ENCODE results near the gene SIM2.

SIM2 gene

DNA sequence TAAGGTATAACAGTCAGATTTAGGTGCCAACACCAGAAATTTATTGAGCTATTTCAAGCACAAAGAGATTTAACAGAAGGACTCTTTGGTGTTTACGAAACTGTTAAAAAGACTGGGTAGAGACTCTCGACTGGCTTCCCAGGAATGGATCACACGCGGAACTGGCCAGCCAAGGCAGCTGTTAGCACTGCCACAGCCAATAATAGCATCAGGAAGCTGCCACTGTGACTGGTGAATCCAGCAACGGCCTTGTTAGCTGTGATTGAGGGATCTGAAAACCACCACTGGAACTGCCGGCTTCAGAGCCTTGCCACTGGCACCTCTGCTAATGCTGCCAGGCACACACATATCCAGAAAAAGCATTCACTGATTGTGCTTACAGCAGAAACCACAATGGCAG is 10.6 kb upstream of the SIM2 start:
- DNase-seq (ENCODE audit: low read depth) = no peak

DNA sequence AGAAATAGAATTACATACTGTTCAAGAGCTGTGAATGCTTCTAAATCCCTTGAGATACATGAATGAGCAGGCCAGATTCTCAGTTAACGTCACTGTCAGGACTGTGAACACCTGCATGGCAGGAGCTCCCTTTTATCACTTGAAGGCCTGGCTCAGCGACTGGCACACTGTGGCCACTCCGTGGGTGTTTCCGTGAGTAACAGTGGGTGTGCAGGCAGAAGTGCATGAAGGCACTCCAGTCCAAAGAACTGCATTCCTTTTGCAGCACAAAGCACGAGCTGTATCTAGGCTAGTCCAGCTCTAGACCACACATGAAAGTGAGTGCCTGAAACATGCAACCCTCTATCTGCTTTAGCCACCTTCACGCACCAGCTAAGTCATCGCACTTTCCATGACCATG is 9.6 kb upstream of the SIM2 start:
- DNase-seq (ENCODE audit: low read depth) = no peak

DNA sequence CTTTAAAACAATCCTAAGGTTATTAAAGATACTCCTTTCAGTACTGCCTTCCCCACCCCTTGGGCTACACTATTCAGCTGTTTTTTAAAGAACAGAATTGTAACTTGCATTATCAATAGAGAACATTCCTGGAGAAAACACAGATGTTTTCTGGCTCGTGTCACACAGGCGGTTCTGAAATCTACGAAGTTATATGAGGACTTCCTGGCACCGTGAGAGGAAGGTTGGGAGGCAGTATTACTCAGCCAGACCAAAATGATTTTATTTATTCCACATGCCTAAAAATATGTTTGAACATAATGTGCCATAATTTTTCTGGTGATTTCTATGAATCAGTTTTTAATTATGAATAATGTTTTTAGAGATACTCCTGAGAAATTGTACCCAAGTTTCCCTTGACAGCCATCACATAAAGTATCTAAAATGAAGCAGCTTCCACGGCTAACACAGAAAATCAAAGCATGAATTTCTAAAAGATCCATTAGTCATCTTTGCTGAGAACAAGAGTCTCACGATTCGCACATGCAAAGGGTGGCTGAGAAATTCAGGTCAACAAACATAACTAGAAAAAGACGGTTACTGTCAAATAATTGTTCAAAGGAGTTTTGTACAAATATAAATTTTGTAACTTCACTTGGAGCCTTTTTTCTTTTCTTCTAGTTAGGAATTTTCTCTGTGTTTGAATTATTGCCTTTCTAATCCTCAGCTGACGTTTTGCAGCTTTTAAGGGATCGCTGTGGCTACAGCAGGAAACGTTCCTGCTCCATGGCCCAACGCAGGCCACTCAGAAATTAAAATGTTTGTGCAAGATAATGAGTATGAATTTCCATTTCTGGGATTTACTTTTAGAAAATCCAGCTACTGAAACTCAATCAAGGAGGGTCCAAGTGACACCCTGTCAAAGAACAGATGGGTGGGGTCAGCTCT is 8.0 kb upstream of the SIM2 start:
- no peak for DNase-seq (ENCODE audit: low read depth)

DNA sequence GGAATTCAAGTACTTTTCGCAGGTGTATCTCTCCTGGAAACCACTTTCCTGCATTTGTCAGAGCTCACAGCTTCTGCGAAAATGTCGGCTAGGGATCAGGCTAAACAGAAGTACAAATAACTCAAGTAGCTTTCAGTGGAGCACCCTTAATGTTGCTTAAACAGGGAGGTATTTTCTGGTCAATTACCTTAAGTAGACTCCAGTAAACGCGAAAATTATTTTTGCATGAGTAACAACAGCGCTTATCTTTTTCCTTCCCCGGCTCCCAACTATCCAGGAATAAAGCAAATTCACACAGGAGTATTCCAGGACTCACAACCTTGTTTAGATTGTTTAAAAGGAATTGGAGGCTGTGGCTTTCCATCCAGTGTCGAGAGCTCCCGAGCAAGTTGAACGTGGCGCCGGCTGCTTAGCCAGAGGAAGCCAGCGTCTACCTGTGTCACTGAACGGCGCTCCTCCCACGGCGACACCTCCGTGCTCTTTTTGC is 7.3 kb upstream of the SIM2 start:
- no peak for DNase-seq (ENCODE audit: low read depth)

DNA sequence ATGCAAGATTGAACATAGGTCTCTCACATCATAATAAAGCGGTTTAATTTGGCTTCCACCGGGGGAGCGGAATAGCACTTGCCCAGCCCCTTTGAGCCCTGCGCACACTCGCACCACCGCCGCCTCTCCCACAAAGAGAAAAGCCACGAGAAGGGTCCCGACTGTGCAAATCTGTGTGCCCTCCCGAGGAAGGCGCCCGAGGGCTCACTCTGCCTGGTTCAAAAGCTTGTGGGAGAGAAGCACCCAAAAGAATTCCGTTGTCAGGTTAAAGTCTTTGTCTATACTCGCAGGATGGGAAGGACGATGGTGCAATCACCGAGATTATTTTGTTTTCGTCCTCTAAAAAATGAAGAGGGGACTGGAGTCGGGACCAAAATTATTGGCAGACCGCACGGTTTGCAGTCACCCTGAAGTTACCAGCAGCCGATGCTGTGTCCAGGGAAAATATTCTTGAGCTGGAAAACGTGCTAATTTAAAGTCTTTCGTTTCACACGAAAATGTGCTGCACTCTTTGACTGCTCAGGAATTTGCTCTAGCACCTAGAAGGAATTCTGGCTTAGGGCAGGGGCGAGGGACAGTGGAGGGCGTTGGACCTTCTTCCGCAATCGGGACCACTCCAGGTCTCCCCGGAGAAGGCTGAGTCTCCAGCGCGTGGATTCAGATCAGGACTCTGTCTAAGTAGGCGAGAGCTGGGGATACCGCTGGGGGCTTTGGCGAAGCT is 6.6 kb upstream of the SIM2 start:
- no peak for DNase-seq (ENCODE audit: low read depth)

DNA sequence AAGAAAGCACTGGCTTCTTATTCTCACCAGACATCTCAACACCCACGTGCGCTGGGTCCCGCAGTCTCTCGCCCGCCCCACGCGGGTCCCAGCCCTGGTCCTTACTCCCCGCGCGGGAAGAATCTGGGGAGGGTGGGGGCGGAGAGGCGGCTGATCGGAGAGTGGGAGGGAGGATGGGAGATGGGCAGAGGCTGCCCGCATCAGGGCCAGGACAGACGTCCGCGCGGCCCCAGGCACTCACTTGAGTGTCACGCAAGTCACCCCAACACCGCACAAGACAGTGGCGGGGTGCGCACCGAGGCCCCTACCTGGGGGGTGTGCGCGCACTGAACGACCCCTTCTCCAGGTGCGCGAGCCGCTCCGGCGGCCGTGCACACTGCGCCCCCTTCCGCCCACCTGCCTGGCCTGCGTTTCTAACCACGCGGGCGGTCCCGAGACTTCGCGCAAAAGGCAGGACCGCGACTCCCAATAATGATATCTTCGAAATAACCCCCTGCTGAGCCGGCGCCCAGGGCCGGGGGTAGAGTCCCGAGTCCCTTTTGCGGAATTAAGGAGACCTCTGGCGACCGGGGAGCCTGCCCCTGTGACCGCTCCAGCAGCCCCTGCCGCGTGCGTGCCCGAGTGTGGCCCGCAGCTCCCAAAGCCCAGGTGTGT is 6.0 kb upstream of the SIM2 start:
- no peak for DNase-seq (ENCODE audit: low read depth)

DNA sequence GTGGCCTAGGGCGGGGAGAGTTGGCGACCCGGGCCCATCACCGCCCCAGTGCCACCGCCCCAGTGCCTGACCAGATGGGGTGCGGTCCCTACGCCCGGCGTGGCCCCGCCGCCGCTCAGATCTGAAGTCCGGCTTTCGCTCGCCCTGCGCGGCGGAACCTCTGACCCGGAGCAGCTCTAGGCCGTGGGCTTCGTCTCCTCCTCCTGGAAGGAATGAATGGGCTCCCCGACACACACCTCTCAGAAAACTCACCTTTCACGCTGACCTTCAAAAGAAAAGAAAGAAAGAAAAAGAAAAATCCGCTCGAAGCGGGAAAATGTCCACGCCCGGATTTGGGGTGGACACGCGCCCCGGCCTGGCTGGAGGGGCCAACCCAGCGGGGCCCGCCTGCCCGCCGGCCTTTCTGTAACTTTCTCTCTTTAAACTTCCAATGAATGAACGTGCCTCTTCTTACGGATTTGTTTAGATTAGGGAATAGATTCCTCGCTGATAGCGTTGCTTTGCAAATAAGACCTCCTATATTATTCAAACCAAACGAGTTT is 5.4 kb upstream of the SIM2 start:
- DNase-seq (ENCODE audit: low read depth) = no peak

DNA sequence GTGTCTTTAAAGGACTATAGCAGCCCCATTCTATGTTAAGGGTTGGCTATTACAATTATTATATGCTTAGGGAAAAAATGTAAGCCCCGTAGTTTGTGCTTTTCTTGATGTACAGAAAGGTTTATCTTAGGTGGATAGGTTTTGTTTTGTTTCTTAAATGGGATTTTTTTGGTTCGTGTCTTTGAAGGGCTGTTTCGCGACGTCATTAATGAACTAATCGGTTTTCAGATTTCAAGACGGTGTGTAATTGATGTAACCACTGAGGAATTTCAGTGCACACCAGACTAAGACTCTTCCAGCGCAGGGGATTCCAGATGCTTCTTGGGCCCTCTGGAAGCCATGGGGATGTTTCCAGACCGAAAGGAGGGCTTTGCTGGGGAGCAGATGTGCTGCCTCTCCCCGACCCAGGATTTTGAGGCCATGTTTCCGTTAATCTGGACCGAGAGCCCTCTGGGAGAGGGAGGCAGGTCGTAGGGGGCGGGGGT is 4.8 kb upstream of the SIM2 start:
- no peak for DNase-seq (ENCODE audit: low read depth)

DNA sequence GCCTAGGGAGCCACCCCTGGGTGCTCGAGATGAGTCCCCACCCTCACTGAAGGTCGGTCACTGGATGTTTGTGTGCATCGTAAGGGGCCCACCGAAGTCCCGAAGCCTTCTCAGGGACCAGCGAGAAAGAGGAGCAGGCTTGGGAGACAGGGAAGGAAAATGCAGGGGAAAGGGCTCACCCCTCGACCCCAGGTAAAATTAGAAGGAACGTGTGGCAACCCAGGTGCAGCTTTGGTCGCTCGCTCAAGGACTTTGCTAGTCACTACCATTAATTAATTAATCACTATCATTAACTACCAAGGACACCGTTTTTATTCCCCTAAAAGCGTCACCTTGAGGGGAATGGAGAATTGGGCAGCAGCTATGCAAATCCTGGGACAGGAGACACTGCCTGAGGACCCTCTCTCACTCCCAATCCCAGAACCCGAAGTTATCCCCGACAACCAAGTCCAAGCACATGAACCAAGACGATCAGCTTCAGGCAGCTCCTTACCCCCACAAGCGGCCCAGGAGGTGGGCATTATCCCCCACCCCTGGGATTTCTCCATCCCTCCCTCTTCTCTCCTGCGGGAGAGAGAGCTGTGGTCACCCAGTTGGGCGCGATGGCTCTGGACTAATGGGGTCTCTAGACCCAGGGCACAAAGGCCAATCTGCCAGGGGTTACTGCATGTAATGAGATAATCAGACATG is 4.2 kb upstream of the SIM2 start:
- no peak for DNase-seq (ENCODE audit: low read depth)

DNA sequence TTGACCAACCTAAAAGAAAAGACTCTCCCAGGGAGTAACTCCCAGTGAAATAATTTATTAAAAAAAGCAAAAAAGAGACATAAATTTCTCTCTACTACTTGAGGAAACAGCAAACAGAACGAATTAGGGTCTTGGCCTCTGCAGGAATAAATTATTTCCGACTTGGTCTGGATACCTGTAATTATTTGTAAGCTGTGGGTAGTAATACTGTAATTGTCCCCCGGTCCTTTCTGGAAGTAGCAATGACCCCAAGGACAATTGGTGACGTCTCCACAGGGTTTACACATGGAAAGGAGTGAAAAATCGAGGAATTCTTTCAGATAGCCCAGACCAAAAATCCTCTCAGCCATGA is 3.7 kb upstream of the SIM2 start:
- no peak for DNase-seq (ENCODE audit: low read depth)

DNA sequence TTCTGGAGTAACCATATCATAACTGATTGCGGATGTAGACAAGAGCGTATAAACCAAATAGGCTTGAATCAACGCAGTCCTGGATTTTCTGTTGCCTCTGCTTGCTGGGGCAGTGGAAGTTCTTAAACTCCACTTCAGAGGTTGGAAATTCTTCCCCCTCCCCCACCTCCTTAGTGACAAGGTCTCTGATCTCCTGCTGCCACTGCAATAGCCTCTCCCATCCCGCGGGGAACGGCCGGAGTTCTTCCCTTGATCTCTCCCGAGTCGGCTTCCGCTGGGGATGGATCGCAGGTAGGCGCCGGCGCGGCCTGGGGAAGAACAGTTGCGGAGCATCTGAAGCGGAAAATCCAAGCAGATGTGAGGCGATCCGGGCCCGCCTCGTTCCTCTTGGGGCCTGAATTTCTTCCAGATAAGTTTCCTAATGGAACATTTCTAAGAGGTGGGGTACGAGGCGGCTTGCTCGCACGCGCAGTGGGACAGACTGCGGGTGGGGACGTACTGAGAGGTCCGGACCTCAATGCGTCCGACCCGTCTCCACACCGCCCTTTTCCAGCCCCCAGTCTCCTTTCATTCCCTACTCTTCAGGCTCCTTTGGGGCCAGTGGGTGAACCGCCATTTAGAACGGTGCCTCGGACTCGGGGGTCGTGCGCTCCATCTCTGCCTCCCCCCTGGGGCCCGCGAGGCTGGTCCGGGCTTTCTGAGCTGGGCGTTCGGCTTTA is 3.1 kb upstream of the SIM2 start:
- no peak for DNase-seq (ENCODE audit: low read depth)

DNA sequence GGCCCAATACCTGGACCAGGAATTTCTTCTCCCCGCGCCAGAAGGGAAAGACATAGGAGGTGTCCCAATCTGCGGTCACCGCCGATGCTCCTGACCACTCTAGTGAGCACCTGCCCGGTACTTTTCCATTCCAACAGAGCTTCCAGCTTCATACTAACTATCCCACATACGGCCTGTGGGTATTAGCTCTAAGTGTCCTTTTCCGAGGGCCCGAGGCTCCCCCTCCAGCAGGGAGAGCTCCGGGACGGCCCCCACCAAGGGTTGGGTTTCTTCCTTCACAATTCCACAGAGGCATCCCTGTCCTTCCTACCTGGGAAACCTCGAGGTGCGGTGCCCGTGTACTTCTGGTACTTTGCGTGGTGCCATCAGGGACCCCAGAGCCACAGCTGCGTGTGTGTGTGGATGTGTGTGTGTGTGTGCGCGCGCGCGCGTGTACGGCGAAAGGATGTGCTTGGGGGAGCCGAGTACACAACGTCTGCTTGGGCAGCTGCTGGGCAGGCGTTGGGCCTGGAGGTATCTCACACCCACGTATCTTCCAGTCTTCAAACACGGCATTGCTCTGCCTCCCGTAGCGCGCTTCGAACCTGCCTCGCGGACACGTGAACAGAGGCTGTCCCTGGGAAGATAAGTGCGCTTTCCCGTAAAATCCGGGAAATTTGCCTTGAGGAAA is 2.4 kb upstream of the SIM2 start:
- no peak for DNase-seq (ENCODE audit: low read depth)

DNA sequence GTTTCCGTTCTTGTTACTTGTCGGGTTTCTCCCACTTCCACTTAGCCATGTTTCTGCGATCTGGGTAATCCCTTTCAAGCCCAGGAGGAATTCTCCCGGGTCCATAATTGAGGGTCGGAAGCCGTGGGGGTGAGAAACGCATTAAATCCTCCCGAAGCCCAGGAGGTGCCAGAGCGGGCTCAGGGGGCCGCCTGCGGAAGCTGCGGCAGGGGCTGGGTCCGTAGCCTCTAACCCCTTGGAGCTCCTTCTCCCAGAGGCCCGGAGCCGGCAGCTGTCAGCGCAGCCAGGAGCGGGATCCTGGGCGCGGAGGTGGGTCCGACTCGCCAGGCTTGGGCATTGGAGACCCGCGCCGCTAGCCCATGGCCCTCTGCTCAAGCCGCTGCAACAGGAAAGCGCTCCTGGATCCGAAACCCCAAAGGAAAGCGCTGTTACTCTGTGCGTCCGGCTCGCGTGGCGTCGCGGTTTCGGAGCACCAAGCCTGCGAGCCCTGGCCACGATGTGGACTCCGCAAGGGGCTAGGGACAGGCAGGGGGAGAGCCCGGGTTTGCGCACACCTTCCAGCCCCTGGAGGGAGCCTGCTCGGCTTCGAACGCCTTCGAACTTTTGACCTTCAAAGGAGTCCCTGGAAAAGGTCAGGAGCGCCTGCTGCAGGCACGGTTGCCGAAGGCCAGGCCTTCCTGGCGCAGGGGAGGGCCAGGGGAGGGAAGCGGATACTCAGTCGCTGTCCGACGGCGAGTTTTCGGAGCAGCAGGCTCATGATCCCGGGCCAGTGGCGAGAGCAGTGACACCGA is 1.7 kb upstream of the SIM2 start:
- DNase-seq (ENCODE audit: low read depth) = no peak

DNA sequence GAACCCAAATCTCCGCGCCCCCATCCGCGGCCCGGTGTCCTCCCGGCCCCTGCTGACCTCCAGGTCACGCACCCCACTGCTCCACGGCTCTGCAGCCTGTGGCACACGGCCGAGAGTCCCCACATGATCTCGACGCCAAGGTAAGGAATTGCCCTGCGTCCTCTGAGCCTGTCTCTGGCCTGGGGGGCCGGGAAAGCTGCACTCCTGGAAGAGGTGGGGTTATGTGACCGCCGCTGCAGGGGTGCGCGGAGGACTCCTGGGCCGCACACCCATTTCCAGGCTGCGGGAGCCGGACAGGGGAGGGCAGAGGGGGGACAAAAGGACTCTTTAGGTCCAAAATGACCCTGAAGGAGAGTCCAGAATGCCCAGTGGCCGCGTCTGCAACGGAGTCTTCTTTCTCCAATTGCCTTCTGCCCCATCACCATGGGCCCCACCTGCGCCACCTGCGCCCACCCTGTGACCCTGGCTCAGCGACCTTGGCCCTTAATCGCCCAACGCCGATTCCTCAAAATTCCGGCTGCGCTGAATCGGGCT is 997 bp upstream of the SIM2 start:
- DNase-seq (ENCODE audit: low read depth) = no peak

DNA sequence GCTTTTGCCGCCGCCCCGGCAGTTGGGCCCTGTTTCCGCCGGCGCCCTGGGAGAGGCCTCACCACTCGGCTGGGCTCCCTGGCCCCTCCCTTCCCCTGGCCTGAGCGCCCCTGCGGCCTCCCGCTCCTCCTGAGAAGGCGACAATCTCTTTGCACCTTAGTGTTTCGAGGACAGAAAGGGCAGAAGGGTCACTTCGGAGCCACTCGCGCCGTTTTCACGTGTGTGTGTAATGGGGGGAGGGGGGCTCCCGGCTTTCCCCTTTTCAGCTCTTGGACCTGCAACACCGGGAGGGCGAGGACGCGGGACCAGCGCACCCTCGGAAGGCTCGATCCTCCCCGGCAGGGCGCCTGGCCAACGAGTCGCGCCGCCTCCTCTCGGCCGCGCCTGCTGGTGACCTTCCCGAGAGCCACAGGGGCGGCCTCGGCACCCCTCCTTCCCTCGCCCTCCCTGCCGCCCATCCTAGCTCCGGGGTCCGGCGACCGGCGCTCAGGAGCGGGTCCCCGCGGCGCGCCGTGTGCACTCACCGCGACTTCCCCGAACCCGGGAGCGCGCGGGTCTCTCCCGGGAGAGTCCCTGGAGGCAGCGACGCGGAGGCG is 432 bp upstream of the SIM2 start:
- DNase-seq (ENCODE audit: low read depth) = no peak

DNA sequence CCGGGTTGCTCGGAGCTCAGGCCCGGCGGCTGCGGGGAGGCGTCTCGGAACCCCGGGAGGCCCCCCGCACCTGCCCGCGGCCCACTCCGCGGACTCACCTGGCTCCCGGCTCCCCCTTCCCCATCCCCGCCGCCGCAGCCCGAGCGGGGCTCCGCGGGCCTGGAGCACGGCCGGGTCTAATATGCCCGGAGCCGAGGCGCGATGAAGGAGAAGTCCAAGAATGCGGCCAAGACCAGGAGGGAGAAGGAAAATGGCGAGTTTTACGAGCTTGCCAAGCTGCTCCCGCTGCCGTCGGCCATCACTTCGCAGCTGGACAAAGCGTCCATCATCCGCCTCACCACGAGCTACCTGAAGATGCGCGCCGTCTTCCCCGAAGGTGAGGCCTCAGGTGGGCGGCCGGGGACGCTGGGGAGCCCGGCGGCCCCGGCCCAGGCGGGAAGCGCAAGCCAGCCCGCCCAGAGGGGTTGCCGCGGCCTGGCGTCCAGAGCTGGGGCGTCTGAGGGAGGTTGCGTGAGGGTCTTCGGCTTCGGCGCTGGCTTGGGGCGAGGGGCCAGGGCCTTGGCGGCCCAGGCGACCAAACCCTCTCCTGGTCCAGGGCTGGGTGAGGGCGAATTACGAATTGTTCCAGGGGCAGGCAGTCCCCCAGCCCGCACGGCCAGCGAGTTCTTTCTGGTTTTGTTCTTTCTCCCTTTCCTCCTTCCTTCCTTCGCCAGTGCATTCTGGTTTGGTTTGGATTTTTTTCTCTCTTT is 805 bp downstream of the SIM2 start:
- no peak for DNase-seq (ENCODE audit: low read depth)

DNA sequence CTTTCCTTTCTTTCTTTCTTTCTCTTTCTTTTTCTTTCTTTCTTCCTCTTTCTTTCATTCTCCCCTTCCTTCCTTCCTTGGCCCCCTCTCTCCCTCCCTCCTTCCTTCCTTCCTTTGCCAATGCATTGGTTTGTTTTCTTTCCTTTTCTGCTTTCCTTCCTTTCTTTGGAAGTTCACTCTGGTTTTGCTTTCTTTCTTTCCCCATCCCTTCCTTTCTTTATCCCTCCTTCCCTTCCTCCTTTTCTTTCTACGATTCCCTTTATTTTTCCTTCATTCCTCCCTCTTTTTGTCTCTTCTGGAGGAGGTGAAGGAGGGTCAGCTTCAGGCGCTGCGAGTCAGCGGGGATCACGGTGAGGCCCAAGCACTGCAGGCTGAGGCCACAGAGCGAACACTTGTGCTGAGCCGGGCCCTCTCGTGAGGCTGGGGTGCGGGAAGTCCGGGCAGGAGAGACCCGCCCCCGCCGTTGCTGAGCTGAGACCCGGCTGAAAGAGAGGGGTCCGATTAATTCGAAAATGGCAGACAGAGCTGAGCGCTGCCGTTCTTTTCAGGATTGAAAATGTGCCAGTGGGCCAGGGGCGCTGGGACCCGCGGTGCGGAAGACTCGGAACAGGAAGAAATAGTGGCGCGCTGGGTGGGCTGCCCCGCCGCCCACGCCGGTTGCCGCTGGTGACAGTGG is 1.5 kb downstream of the SIM2 start:
- no peak for DNase-seq (ENCODE audit: low read depth)
